GM18526 (cell line): Measurements from ENCODE around the gene YPEL1.

Experiments used
- POLR2A ChIP-seq: IDR thresholded peaks from 3 replicates; pipeline ENCODE4 v1.6.1; 2011; ENCODE audit not compliant: insufficient read length; ENCODE audit errors: extremely low read depth

Gene YPEL1

GRCh38 chr22:21696115-21696514, 39.5 kb downstream of the YPEL1 start:
- no peak for TF ChIP-seq POLR2A

DNA sequence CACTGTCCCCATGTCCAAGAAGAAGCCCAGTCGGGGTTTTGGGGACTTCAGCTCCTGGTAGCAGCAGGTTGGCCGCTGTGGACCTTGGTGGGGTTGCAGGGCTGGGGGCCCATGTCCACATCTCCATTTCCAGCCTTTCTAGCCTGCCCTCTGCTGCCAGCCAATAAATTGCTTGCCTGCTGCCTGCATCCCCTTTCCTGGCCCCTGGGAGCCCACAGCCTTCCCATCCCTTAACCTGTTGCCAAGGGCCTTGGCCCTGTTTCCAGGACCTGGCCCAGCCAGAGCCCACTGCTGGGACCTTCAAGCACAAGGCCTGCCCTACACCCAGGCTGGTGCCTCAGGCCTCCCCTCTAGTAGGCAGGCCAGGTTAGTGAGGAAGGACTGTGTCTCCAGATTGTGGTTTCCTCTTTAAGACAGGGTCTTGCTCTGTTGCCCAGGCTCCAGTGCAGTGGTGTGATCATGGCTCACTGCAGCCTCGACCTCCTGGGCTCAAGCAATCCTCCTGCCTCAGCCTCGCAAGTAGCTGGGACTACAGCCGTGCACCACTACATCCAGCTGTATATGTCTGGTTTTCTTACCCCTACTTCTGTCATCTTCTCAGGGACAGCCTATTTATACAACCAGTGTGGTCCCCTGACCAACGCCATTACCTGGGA, 40.0 kb downstream of the YPEL1 start:
- TF ChIP-seq POLR2A, result no peak

DNA sequence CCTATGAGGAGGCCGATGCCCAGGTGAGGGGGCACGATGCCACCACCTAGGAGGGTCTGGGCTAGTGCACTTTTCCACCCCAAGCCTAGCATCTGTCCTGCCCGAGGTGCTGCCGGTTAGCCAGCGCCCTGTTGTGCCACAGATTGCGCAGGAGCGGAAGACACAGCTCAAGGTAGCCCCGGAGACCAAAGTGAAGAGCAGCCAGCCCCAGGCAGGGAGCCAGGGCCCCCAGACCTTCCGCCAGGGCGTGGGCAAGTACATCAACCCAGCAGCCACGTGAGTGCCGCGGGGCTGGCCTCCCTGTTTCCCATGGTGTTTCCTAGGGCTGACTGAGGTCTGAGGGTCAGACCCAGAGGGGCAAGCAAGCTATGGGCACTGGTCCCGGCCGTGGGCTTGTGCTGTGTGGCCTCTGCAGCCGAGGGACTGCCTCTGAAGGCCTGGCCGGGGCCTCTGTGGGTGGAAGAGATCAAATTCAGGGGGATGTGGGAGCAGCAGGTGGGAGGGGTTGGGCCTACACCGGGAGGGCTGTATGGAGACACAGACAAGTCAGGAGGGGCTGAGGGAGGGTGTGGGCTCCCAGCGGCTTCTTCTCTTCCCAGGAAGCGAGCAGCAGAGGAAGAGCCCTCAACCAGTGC, 40.7 kb downstream of the YPEL1 start:
- no peak for TF ChIP-seq POLR2A

DNA sequence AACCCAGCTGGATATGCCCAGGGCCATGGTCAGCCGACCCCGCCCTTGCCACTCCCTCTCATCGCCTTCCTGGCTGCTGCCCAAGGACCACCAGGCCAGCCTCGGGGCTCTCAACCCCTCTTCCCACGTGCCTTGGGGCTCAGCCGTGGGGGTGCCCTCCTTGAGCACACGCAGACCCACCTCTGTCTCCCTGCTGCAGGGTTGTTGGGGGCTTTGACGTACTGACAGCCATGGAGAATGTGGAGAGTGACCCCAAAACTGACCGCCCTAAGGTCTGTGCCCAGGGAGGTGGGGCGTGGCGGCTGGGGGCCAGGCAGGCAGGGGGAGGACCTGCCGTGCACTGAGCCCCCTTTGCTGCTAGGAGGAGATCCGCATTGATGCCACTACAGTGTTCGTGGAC, 41.2 kb downstream of the YPEL1 start:
- no peak for TF ChIP-seq POLR2A

GRCh38 chr22:21693999-21694341, 41.6 kb downstream of the YPEL1 start:
- TF ChIP-seq POLR2A, result no peak

DNA sequence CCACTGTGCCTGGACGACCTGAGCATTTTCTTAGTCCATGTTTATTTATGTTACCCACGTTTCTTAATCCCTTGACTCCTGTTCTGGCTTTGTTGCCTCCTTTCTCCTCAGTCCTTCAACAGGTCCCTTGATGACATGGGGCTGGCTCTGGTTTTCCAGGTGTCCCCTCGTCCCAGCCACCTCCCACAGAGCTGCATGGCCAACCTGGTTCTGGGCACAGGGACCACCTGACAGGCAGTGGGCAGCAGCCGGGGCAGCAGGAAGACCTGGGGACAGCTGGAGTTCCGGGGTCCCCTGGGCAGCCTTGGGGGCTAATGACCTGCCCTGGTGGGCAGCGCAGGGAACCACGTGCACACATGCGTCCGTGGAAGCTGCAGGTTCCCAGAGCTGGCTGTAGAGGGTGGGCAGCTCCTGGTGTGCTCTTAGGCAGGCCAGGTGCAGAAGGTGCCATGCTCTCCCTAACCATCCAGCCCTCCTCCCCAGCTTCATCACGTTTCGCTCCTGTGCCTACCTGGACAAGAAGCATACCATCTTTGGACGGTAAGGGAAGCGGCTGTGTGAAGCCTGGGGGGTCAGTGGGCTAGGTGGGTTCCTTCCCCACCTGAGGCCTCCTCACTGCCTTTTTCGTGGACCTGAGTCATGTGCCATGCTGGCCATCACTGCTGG, 42.1 kb downstream of the YPEL1 start:
- TF ChIP-seq POLR2A, result no peak

GRCh38 chr22:21691816-21692215, 43.8 kb downstream of the YPEL1 start:
- no peak for TF ChIP-seq POLR2A

DNA sequence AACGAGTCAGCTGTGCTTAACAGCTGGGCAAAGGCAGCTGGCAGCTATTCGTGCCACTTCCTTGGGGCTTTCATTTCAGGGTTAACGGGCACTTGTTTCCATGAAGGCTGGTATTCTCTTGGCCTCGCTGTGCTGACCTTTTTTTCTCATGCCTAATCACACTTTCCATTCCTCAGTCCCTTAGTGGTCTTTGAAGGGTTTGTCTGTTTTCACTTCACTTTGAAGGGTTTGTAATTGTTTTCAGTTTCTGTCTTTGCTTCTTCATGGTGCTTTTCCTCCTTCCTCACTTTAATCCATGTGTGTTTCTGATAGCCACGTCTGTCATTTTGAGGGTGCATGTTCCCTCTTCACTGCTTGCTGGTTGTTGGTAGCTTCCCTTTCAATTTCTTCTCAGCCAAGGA, 45.2 kb downstream of the YPEL1 start:
- TF ChIP-seq POLR2A, result no peak

GRCh38 chr22:21688706-21689381, 46.8 kb downstream of the YPEL1 start:
- no peak for TF ChIP-seq POLR2A

GRCh38 chr22:21688341-21688705, 47.3 kb downstream of the YPEL1 start:
- no peak for TF ChIP-seq POLR2A

DNA sequence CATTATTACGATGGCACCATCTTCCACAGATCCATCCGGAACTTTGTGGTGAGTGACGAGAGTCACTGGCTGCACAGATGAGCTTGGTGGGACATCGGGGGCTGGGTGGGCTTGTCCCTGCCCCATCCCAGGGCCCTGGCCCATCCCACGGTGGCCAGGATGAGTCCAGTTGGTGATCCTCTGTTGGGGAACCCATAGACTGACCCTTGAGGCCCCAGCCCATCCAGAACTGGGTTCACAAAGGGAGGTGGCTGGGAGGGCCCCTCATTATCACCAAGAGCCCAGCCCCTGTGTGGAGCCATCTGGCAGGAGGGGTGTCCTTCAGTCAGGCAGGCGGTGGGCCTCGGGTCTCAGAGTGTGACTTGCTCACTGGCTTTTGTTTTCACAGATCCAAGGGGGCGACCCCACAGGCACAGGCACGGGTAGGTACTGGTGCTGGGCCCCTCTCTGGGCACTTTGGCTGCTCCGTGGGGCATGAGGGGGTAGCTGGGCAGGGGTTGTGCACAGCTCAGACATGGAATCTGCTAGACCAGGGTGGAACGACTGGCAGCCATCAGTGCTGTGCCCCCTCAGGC, 47.8 kb downstream of the YPEL1 start:
- no peak for TF ChIP-seq POLR2A

DNA sequence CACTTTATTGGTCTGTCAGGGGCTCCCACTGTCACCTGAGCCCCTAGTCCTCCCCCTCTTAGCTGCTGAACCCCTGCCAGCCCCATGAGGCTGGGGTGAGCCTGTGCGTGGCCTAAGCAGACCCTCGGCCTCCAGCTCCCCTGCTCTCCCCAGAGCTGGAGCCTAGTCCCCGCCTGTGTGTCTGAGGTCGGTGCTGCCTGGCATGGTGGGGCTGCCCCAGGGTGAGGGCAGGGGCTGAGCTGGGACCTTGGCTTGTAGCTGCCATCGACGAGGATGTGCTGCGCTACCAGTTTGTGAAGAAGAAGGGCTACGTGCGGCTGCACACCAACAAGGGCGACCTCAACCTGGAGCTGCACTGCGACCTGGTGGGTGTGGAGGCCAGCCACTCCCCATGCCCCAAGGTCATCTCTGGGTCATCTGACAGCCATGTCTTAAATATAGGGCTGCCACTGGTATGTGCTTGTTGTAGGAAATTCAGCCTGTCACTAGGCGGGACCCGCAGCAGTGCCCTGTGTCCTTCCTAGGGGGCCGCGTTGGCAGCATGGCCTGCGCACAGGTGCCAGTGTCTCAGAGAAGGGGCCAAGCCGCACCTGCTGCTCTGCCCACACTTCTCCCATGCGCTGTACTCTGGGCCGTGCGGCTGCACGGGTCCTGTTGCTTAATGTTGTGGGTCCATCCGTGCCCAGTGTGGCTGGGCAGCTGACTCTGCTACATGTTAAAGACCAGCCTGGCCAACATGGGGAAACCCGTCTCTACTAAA, 48.8 kb downstream of the YPEL1 start:
- TF ChIP-seq POLR2A, result no peak

DNA sequence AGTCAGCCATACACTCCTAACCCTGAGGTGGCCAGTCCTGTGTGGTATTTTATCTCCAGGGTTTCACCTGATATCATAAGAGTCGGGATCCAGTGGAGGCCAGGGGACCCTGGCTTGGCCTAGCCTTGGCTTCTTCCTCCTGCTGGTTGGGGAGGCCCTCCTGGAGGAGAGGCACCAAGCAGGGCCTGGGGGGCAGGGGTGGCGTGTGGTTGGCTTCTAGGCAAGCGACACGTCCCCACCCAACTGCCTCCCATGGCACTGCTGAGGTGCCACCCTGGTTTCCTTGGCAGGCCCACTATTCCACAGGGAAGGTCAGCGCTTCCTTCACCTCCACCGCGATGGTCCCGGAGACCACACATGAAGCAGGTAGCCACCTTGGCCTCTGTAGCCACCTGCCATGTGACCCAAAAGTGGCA, 49.4 kb downstream of the YPEL1 start:
- no peak for TF ChIP-seq POLR2A

DNA sequence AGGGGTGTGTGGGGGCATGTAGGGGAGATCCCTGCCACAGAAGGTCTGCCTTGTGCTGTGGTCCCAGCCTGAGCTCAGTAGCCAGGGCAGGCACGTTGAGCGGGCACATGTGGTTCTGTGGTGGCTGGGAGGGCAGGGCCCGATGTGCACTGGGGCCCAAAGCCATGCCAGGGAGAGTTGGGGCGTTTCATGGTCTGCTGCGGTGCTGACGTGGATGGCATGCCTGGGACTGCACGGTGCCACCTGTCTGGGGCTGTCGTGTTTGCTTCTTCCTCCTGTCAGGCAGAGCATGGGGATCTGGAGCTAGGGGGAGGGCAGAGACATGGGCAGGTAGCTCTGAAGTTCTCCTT, 50.5 kb downstream of the YPEL1 start:
- TF ChIP-seq POLR2A, result no peak

- TF ChIP-seq POLR2A, result no peak
Measured at GRCh38 chr22:21684492-21685163, 51.0 kb downstream of the YPEL1 start.

DNA sequence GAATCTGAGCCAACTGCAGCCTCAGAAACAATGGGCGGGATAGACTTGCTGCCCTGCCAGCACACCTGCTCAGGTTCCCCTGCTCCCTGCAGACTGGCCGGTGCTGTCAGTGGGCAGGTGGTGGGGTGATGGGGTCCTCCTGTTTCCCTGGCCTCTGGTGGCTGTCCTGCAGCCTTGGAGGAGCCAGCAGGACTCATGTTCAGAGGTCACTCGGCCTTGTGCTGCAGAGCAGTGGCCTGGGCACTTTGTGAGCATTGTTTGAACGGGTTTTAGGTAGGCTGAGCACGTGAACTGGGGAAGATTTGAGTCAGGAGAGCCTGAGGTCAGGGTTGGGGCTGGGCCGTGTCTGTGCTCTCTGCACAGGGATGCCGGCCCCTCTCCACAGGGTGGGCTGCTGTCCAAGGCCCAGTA, 52.2 kb downstream of the YPEL1 start:
- no peak for TF ChIP-seq POLR2A
